ENCODE measurements around the gene TBL1X.

Gene TBL1X

GRCh38 chrX:9606971-9607370 lies 142.1 kb downstream of the TBL1X start:
- peaks cover 12% of the 10 kb centered on the region for H3K4me1 ChIP-seq (ENCODE audit: control insufficient read depth, insufficient read depth, low read length)
- 0 out of 2 replicates have a peak, but pooled peaks cover 4% of the 10 kb centered on the region for H3K9me3 ChIP-seq (ENCODE audit: control insufficient read depth, insufficient read depth, low read depth, low read length)
- no peaks in the 10 kb centered on the region for H3K27me3 ChIP-seq (ENCODE audit: control insufficient read depth, insufficient read depth, low read length)
- no peak overlapping the region for H3K27ac ChIP-seq (ENCODE audit: low read depth, low read length)
- H3K36me3 ChIP-seq (ENCODE audit: control insufficient read depth, insufficient read depth, low read length) = peaks cover 8% of the 10 kb centered on the region
- no peak overlapping the region for H3K9ac ChIP-seq (ENCODE audit: low read length)
- H3K4me3 ChIP-seq (ENCODE audit: low read depth, low read length) = no peak overlapping the region

GRCh38 chrX:9609499-9609898 lies 144.6 kb downstream of the TBL1X start:
- Histone ChIP-seq H3K27me3 (ENCODE audit: control insufficient read depth, insufficient read depth, low read length) (no peaks in the 10 kb centered on the region; the same call in 1 of the 2 replicates), H3K9ac (ENCODE audit: low read length) (no peak overlapping the region), H3K36me3 (ENCODE audit: control insufficient read depth, insufficient read depth, low read length) (peaks cover 3% of the 10 kb centered on the region; the same call in 1 of the 2 replicates), H3K4me3 (ENCODE audit: low read depth, low read length) (no peak overlapping the region), H3K9me3 (ENCODE audit: control insufficient read depth, insufficient read depth, low read depth, low read length) (0 out of 2 replicates have a peak, but pooled peaks cover 4% of the 10 kb centered on the region), H3K27ac (ENCODE audit: low read depth, low read length) (no peak overlapping the region), H3K4me1 (ENCODE audit: control insufficient read depth, insufficient read depth, low read length) (peaks cover 13% of the 10 kb centered on the region)

- H3K4me1 ChIP-seq (ENCODE audit: control insufficient read depth, insufficient read depth, low read length) = peaks cover 13% of the 10 kb centered on the region
- no peak overlapping the region for H3K4me3 ChIP-seq (ENCODE audit: low read depth, low read length)
- H3K9me3 ChIP-seq (ENCODE audit: control insufficient read depth, insufficient read depth, low read depth, low read length) = 0 out of 2 replicates have a peak, but pooled peaks cover 3% of the 10 kb centered on the region
- H3K9ac ChIP-seq (ENCODE audit: low read length) = no peak overlapping the region
- peaks cover 2% of the 10 kb centered on the region; the same call in 1 of the 2 replicates for H3K36me3 ChIP-seq (ENCODE audit: control insufficient read depth, insufficient read depth, low read length)
- H3K27me3 ChIP-seq (ENCODE audit: control insufficient read depth, insufficient read depth, low read length) = no peaks in the 10 kb centered on the region; the same call in 1 of the 2 replicates
- H3K27ac ChIP-seq (ENCODE audit: low read depth, low read length) = no peak overlapping the region
These were observed 145.1 kb downstream of the TBL1X start for GRCh38 chrX:9609987-9610386.

GRCh38 chrX:9610771-9611392 lies 146.0 kb downstream of the TBL1X start:
- H3K4me3 ChIP-seq (ENCODE audit: low read depth, low read length) = no peak overlapping the region
- no peak overlapping the region for H3K9ac ChIP-seq (ENCODE audit: low read length)
- 0 out of 2 replicates have a peak, but pooled peaks cover 2% of the 10 kb centered on the region for H3K9me3 ChIP-seq (ENCODE audit: control insufficient read depth, insufficient read depth, low read depth, low read length)
- peaks cover 13% of the 10 kb centered on the region for H3K4me1 ChIP-seq (ENCODE audit: control insufficient read depth, insufficient read depth, low read length)
- H3K27ac ChIP-seq (ENCODE audit: low read depth, low read length) = no peak overlapping the region
- no peaks in the 10 kb centered on the region for H3K36me3 ChIP-seq (ENCODE audit: control insufficient read depth, insufficient read depth, low read length)
- no peaks in the 10 kb centered on the region; the same call in 1 of the 2 replicates for H3K27me3 ChIP-seq (ENCODE audit: control insufficient read depth, insufficient read depth, low read length)

- Histone ChIP-seq H3K9me3 (ENCODE audit: control insufficient read depth, insufficient read depth, low read depth, low read length) (no peaks in the 10 kb centered on the region), H3K4me1 (ENCODE audit: control insufficient read depth, insufficient read depth, low read length) (peaks cover 13% of the 10 kb centered on the region), H3K4me3 (ENCODE audit: low read depth, low read length) (no peak overlapping the region), H3K9ac (ENCODE audit: low read length) (no peak overlapping the region), H3K36me3 (ENCODE audit: control insufficient read depth, insufficient read depth, low read length) (no peaks in the 10 kb centered on the region), H3K27me3 (ENCODE audit: control insufficient read depth, insufficient read depth, low read length) (no peaks in the 10 kb centered on the region; the same call in 1 of the 2 replicates), H3K27ac (ENCODE audit: low read depth, low read length) (no peak overlapping the region)
These were observed 146.7 kb downstream of the TBL1X start for GRCh38 chrX:9611436-9612145.

GRCh38 chrX:9612146-9612505 lies 147.3 kb downstream of the TBL1X start:
- Histone ChIP-seq H3K9ac (ENCODE audit: low read length) (no peak overlapping the region), H3K27ac (ENCODE audit: low read depth, low read length) (no peak overlapping the region), H3K4me1 (ENCODE audit: control insufficient read depth, insufficient read depth, low read length) (peaks cover 13% of the 10 kb centered on the region), H3K9me3 (ENCODE audit: control insufficient read depth, insufficient read depth, low read depth, low read length) (no peaks in the 10 kb centered on the region), H3K36me3 (ENCODE audit: control insufficient read depth, insufficient read depth, low read length) (no peaks in the 10 kb centered on the region), H3K4me3 (ENCODE audit: low read depth, low read length) (no peak overlapping the region), H3K27me3 (ENCODE audit: control insufficient read depth, insufficient read depth, low read length) (no peaks in the 10 kb centered on the region; the same call in 1 of the 2 replicates)

- Histone ChIP-seq H3K36me3 (ENCODE audit: control insufficient read depth, insufficient read depth, low read length) (no peaks in the 10 kb centered on the region), H3K4me3 (ENCODE audit: low read depth, low read length) (no peak overlapping the region), H3K4me1 (ENCODE audit: control insufficient read depth, insufficient read depth, low read length) (peaks cover 13% of the 10 kb centered on the region), H3K9ac (ENCODE audit: low read length) (no peak overlapping the region), H3K9me3 (ENCODE audit: control insufficient read depth, insufficient read depth, low read depth, low read length) (no peaks in the 10 kb centered on the region), H3K27ac (ENCODE audit: low read depth, low read length) (no peak overlapping the region), H3K27me3 (ENCODE audit: control insufficient read depth, insufficient read depth, low read length) (no peaks in the 10 kb centered on the region; the same call in 1 of the 2 replicates)
These were observed 149.2 kb downstream of the TBL1X start for GRCh38 chrX:9614016-9614415.

GRCh38 chrX:9619133-9619532 lies 154.3 kb downstream of the TBL1X start:
- no peaks in the 10 kb centered on the region for H3K9me3 ChIP-seq (ENCODE audit: control insufficient read depth, insufficient read depth, low read depth, low read length)
- no peak overlapping the region for H3K9ac ChIP-seq (ENCODE audit: low read length)
- no peak overlapping the region for H3K27ac ChIP-seq (ENCODE audit: low read depth, low read length)
- H3K4me1 ChIP-seq (ENCODE audit: control insufficient read depth, insufficient read depth, low read length) = peaks cover 10% of the 10 kb centered on the region
- no peaks in the 10 kb centered on the region for H3K36me3 ChIP-seq (ENCODE audit: control insufficient read depth, insufficient read depth, low read length)
- no peaks in the 10 kb centered on the region; the same call in 1 of the 2 replicates for H3K27me3 ChIP-seq (ENCODE audit: control insufficient read depth, insufficient read depth, low read length)
- no peak overlapping the region for H3K4me3 ChIP-seq (ENCODE audit: low read depth, low read length)

- Histone ChIP-seq H3K27ac (ENCODE audit: low read depth, low read length) (no peak overlapping the region), H3K9me3 (ENCODE audit: control insufficient read depth, insufficient read depth, low read depth, low read length) (no peaks in the 10 kb centered on the region), H3K36me3 (ENCODE audit: control insufficient read depth, insufficient read depth, low read length) (no peaks in the 10 kb centered on the region), H3K4me3 (ENCODE audit: low read depth, low read length) (no peak overlapping the region), H3K4me1 (ENCODE audit: control insufficient read depth, insufficient read depth, low read length) (peaks cover 11% of the 10 kb centered on the region), H3K9ac (ENCODE audit: low read length) (no peak overlapping the region), H3K27me3 (ENCODE audit: control insufficient read depth, insufficient read depth, low read length) (no peaks in the 10 kb centered on the region)
These were observed 154.7 kb downstream of the TBL1X start for GRCh38 chrX:9619581-9619980.

GRCh38 chrX:9622128-9622527 lies 157.3 kb downstream of the TBL1X start:
- H3K27ac ChIP-seq (ENCODE audit: low read depth, low read length) = no peak overlapping the region
- H3K4me3 ChIP-seq (ENCODE audit: low read depth, low read length) = no peak overlapping the region
- H3K4me1 ChIP-seq (ENCODE audit: control insufficient read depth, insufficient read depth, low read length) = peaks cover 11% of the 10 kb centered on the region
- no peaks in the 10 kb centered on the region for H3K36me3 ChIP-seq (ENCODE audit: control insufficient read depth, insufficient read depth, low read length)
- no peaks in the 10 kb centered on the region for H3K9me3 ChIP-seq (ENCODE audit: control insufficient read depth, insufficient read depth, low read depth, low read length)
- no peaks in the 10 kb centered on the region for H3K27me3 ChIP-seq (ENCODE audit: control insufficient read depth, insufficient read depth, low read length)
- no peak overlapping the region for H3K9ac ChIP-seq (ENCODE audit: low read length)

- Histone ChIP-seq H3K9me3 (ENCODE audit: control insufficient read depth, insufficient read depth, low read depth, low read length) (no peaks in the 10 kb centered on the region), H3K27me3 (ENCODE audit: control insufficient read depth, insufficient read depth, low read length) (no peaks in the 10 kb centered on the region), H3K27ac (ENCODE audit: low read depth, low read length) (no peak overlapping the region), H3K9ac (ENCODE audit: low read length) (no peak overlapping the region), H3K36me3 (ENCODE audit: control insufficient read depth, insufficient read depth, low read length) (no peaks in the 10 kb centered on the region), H3K4me1 (ENCODE audit: control insufficient read depth, insufficient read depth, low read length) (peaks cover 11% of the 10 kb centered on the region), H3K4me3 (ENCODE audit: low read depth, low read length) (no peak overlapping the region)
These were observed 161.5 kb downstream of the TBL1X start for GRCh38 chrX:9626379-9626778.

Data from HUES6 (cell line).